ENCODE results near the gene NBPF9. TPM values are rescaled to one million over a fixed set of nuclear protein-coding genes. Genes with fewer than 3 reads are reported as not detected.
"Not testable (repeated sequence)": the region's sequence is repeated elsewhere in the genome, so short reads cannot be mapped to it uniquely, and the experiment has no call there.

Gene NBPF9
- total and polyA plus RNA-seq, 12 donors: 3.8 to 7.5 (median 5.0) TPM

GRCh38 chr1:149012599-149012998 is 90.8 kb downstream of the NBPF9 start:
- H3K4me3 ChIP-seq; H3K9me3 ChIP-seq; intact Hi-C loops (cut with DNase I); H3K27me3 ChIP-seq; ATAC-seq; DNase-seq; H3K27ac ChIP-seq; H3K4me1 ChIP-seq: not testable (repeated sequence)
- 71 to 83% methylated on average over 1 of the region's 5 CpGs for WGBS, 2 donors
- peaks cover 0 to 12% (median 0%) of the 10 kb centered on the region in 9 donors for H3K36me3 ChIP-seq

GRCh38 chr1:149009761-149010160 is 93.6 kb downstream of the NBPF9 start:
- H3K4me1 ChIP-seq; H3K9me3 ChIP-seq; DNase-seq; H3K27ac ChIP-seq; H3K27me3 ChIP-seq; intact Hi-C loops (cut with DNase I); H3K4me3 ChIP-seq: not testable (repeated sequence)
- peak in 3 of 8 donors; percentile 6 to 40 (median 12) for ATAC-seq
- 96 to 98% methylated on average over 3 of the region's 3 CpGs for WGBS, 2 donors
- peaks cover 0 to 19% (median 0%) of the 10 kb centered on the region in 9 donors for H3K36me3 ChIP-seq

GRCh38 chr1:149008769-149009168 is 94.6 kb downstream of the NBPF9 start:
- H3K4me3 ChIP-seq; H3K9me3 ChIP-seq; intact Hi-C loops (cut with DNase I); H3K4me1 ChIP-seq; H3K27ac ChIP-seq; H3K27me3 ChIP-seq; ATAC-seq; DNase-seq: not testable (repeated sequence)
- WGBS, 2 donors: 85 to 86% methylated on average over 2 of the region's 2 CpGs
- peaks cover 0 to 19% (median 0%) of the 10 kb centered on the region in 9 donors for H3K36me3 ChIP-seq

GRCh38 chr1:149008326-149008725 is 95.0 kb downstream of the NBPF9 start:
- intact Hi-C loops (cut with DNase I); H3K4me3 ChIP-seq; H3K9me3 ChIP-seq; H3K27ac ChIP-seq; H3K27me3 ChIP-seq; DNase-seq; H3K4me1 ChIP-seq: not testable (repeated sequence)
- ATAC-seq: peak in 1 of 8 donors; percentile 67
- no CpG with 5 or more reads among the region's 4 CpGs for WGBS, 2 donors
- H3K36me3 ChIP-seq: peaks cover 0 to 19% (median 0%) of the 10 kb centered on the region in 9 donors
